SH-SY5Y (cell line): ENCODE data around the gene ITGA4.

ENCODE experiments used
- GATA2 ChIP-seq: IDR thresholded peaks from 2 replicates; pipeline ENCODE4 v1.6.1; 2011; ENCODE audit warnings: mild to moderate bottlenecking, low read depth, low read length
- GATA3 ChIP-seq: IDR thresholded peaks from 2 replicates; pipeline ENCODE4 v1.6.1; 2011; ENCODE audit warnings: low read depth, mild to moderate bottlenecking, low read length, moderate library complexity

DNA sequence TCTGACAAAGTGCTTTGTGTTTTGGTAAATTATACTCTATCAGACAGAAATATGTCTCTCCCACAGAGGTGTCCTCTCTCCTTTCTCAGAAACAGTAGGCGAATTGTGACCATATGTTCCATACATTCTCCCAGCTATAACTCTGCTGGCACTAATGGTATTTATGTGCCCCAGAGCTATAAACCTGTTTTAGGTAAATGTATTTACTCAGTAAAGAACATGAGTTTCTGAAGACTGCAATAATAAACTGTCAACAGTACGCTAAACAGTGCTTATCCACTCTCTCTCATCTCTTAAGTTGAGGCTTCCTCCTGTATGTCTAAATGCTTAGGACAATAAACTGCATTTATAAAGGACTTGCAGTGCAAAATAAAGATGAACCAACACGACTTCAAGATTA is 58.5 kb downstream of the ITGA4 start:
- TF ChIP-seq GATA3: no peak
- TF ChIP-seq GATA2: no peak
